H1 (cell line): Measurements from ENCODE around the gene RXRA. TPM values are rescaled to one million over a fixed set of nuclear protein-coding genes. Genes with fewer than 3 reads are reported as not detected.

ENCODE experiments used
- CTCF ChIA-PET: fragments of 300-600 bp; sonication (Branson Sonifier 250); formaldehyde crosslinking; loops from one replicate; lab custom pipeline; 2021; ENCODE audit not compliant: partially characterized antibody; lab: Charles Lee
- POLR2A ChIA-PET: fragments of 300-600 bp; sonication (Branson Sonifier 250); formaldehyde crosslinking; loops from one replicate; lab custom pipeline; 2021; ENCODE audit warnings: inconsistent platforms; ENCODE audit not compliant: partially characterized antibody; lab: Charles Lee
- DNase-seq, 2 experiments: peaks; one replicate each; pipeline versions ENCODE4 v3.0.0 to v3.0.0-alpha.2; 2010 to 2022; ENCODE audit warnings: low spot score in 2 of 2, low read depth in 1 of 2, mixed read lengths in 1 of 2
- FAIRE-seq: peaks from 2 replicates; lab custom pipeline; 2011; peaks lifted over from hg19 to GRCh38; lab: Jason Lieb, UNC
- H2AFZ ChIP-seq: 2 replicates; pipeline ENCODE4 v1.8.1; 2012; ENCODE audit warnings: low read length, inconsistent platforms
- H2AK5ac ChIP-seq: 2 replicates; pipeline ENCODE4 v1.6.1; 2013; ENCODE audit warnings: low read depth, low read length
- H2BK120ac ChIP-seq: replicated peaks from 2 replicates; pipeline ENCODE3; 2013; ENCODE audit warnings: low read depth, low read length, inconsistent platforms
- H2BK12ac ChIP-seq: 2 replicates; pipeline ENCODE4 v1.6.1; 2013; ENCODE audit warnings: low read depth, low read length
- H2BK15ac ChIP-seq: 2 replicates; pipeline ENCODE4 v1.6.1; 2013; ENCODE audit warnings: low read length
- H2BK20ac ChIP-seq: 2 replicates; pipeline ENCODE4 v1.6.1; 2013; ENCODE audit warnings: low read length
- H2BK5ac ChIP-seq: 2 replicates; pipeline ENCODE4 v1.6.1; 2013; ENCODE audit warnings: low read depth, low read length
- H3K14ac ChIP-seq: 2 replicates; pipeline ENCODE4 v1.6.1; 2013; ENCODE audit warnings: inconsistent platforms; ENCODE audit not compliant: insufficient read length
- H3K18ac ChIP-seq: 2 replicates; pipeline ENCODE4 v1.6.1; 2013; ENCODE audit warnings: low read length; ENCODE audit errors: extremely low read depth
- H3K23ac ChIP-seq: 2 replicates; pipeline ENCODE4 v1.6.1; 2013; ENCODE audit warnings: inconsistent platforms; ENCODE audit not compliant: insufficient read length
- H3K23me2 ChIP-seq: 2 replicates; pipeline ENCODE4 v1.6.1; 2013; ENCODE audit warnings: low read depth, low read length
- H3K27ac ChIP-seq: 2 replicates; pipeline ENCODE4 v1.6.1; 2011; ENCODE audit warnings: low read depth, low read length, inconsistent platforms
- H3K27me3 ChIP-seq, 4 experiments: replicated peaks in 1 of 4; 1 replicate in 1 of 4; 2 replicates in 3 of 4; pipeline versions ENCODE4 v1.6.1 to v1.8.1; 2011 to 2013; ENCODE audit warnings: low read length in 3 of 4, mild to moderate bottlenecking in 3 of 4, inconsistent platforms in 2 of 4, mixed read lengths in 2 of 4, moderate library complexity in 1 of 4; ENCODE audit not compliant: control insufficient read depth in 3 of 4, insufficient read depth in 3 of 4; ENCODE audit errors: extremely low read depth in 1 of 4
- H3K36me3 ChIP-seq, 4 experiments: 2 replicates each; pipeline versions ENCODE4 v1.6.1 to v1.8.1; 2011 to 2013; ENCODE audit warnings: mild to moderate bottlenecking in 4 of 4, low read length in 3 of 4, moderate library complexity in 2 of 4, control low read depth in 1 of 4, inconsistent platforms in 1 of 4; ENCODE audit not compliant: insufficient read depth in 4 of 4, control insufficient read depth in 2 of 4
- H3K4ac ChIP-seq: replicated peaks from 2 replicates; pipeline ENCODE3; 2013; ENCODE audit warnings: low read length, low read depth, mixed read lengths, inconsistent platforms; ENCODE audit not compliant: insufficient read length
- H3K4me1 ChIP-seq, 4 experiments: replicated peaks in 1 of 4; 1 replicate in 1 of 4; 2 replicates in 3 of 4; pipeline versions ENCODE4 v1.6.1 to v1.8.1; 2011 to 2013; ENCODE audit warnings: low read length in 3 of 4, inconsistent platforms in 2 of 4, mixed read lengths in 1 of 4; ENCODE audit not compliant: insufficient read depth in 4 of 4, control insufficient read depth in 3 of 4
- H3K4me2 ChIP-seq, 2 experiments: 2 replicates each; pipeline versions ENCODE4 v1.6.1 to v1.8.1; 2011 to 2013; ENCODE audit warnings: low read depth in 2 of 2, low read length in 2 of 2, control low read depth in 1 of 2, inconsistent platforms in 1 of 2, mild to moderate bottlenecking in 1 of 2; ENCODE audit not compliant: insufficient read depth in 1 of 2
- H3K4me3 ChIP-seq, 4 experiments: fragments of 200-600, 300-600 bp in 1 of 4; sonication (generic), shearing (Covaris generic), sonication (Bioruptor Twin) in 1 of 4; 2 replicates each; pipeline versions ENCODE4 v1.5.1 to v1.8.1; 2011 to 2016; ENCODE audit warnings: low read length in 4 of 4, low read depth in 3 of 4, control low read depth in 2 of 4, inconsistent platforms in 2 of 4, mild to moderate bottlenecking in 2 of 4, mixed read lengths in 1 of 4, moderate library complexity in 1 of 4; ENCODE audit not compliant: insufficient read depth in 2 of 4; ENCODE audit errors: extremely low read depth in 1 of 4
- H3K56ac ChIP-seq: replicated peaks from 2 replicates; pipeline ENCODE3; 2013; ENCODE audit warnings: low read depth, mild to moderate bottlenecking, mixed read lengths, low read length, inconsistent platforms; ENCODE audit not compliant: insufficient read length
- H3K79me1 ChIP-seq: 2 replicates; pipeline ENCODE4 v1.6.1; 2013; ENCODE audit warnings: low read depth, low read length, control low read depth
- H3K79me2 ChIP-seq, 2 experiments: 2 replicates each; pipeline versions ENCODE4 v1.6.1 to v1.8.1; 2012 to 2013; ENCODE audit warnings: low read length in 2 of 2, mild to moderate bottlenecking in 2 of 2, inconsistent platforms in 1 of 2; ENCODE audit not compliant: insufficient read depth in 2 of 2, control insufficient read depth in 1 of 2
- H3K9ac ChIP-seq, 4 experiments: replicated peaks in 1 of 4; 1 replicate in 1 of 4; 2 replicates in 3 of 4; pipeline versions ENCODE4 v1.6.1 to v1.8.1; 2011 to 2013; ENCODE audit warnings: low read depth in 3 of 4, low read length in 3 of 4, control low read depth in 2 of 4, mild to moderate bottlenecking in 2 of 4, moderate library complexity in 2 of 4, inconsistent platforms in 1 of 4; ENCODE audit errors: extremely low read depth in 1 of 4
- H3K9me3 ChIP-seq, 2 experiments: 2 replicates each; pipeline versions ENCODE4 v1.6.1 to v1.8.1; 2012 to 2013; ENCODE audit warnings: mild to moderate bottlenecking in 2 of 2, moderate library complexity in 2 of 2, control low read depth in 1 of 2, inconsistent platforms in 1 of 2, low read depth in 1 of 2, low read length in 1 of 2, mixed read lengths in 1 of 2; ENCODE audit not compliant: insufficient read depth in 2 of 2
- H4K20me1 ChIP-seq, 2 experiments: replicated peaks in 1 of 2; 2 replicates each; pipeline versions ENCODE3 to v1.8.1; 2011 to 2013; ENCODE audit warnings: inconsistent platforms in 2 of 2, low read length in 2 of 2, mild to moderate bottlenecking in 1 of 2; ENCODE audit not compliant: insufficient read depth in 2 of 2, control insufficient read depth in 1 of 2
- H4K5ac ChIP-seq: 2 replicates; pipeline ENCODE4 v1.6.1; 2013; ENCODE audit warnings: low read length, low read depth, mixed read lengths, inconsistent platforms; ENCODE audit not compliant: insufficient read length
- H4K8ac ChIP-seq: 2 replicates; pipeline ENCODE4 v1.8.0; 2013; ENCODE audit warnings: mild to moderate bottlenecking, moderate library complexity, low read length, inconsistent platforms; ENCODE audit not compliant: insufficient read depth; ENCODE audit errors: extremely low read depth
- H4K91ac ChIP-seq: replicated peaks from 2 replicates; pipeline ENCODE3; 2013; ENCODE audit warnings: low read length, mixed read lengths, inconsistent platforms; ENCODE audit not compliant: insufficient read length
- BACH1 ChIP-seq: IDR thresholded peaks from 2 replicates; pipeline ENCODE4 v1.6.1; 2012; ENCODE audit warnings: low read length, improper control_type of control experiment
- CHD1 ChIP-seq: IDR thresholded peaks from 2 replicates; pipeline ENCODE4 v1.6.1; 2012; ENCODE audit warnings: low read depth, low read length, improper control_type of control experiment
- EZH2 ChIP-seq: fragments of 200-600 bp; sonication (generic); IDR thresholded peaks from 2 replicates; pipeline ENCODE4 v1.7.1; 2012; ENCODE audit warnings: low read depth, mild to moderate bottlenecking, moderate library complexity, low read length, inconsistent platforms; ENCODE audit not compliant: severe bottlenecking
- GTF2F1 ChIP-seq: IDR thresholded peaks from 2 replicates; pipeline ENCODE4 v1.6.1; 2012; ENCODE audit warnings: low read depth, low read length, improper control_type of control experiment, borderline replicate concordance
- KDM5A ChIP-seq: fragments of 200-600 bp; IDR thresholded peaks from 2 replicates; pipeline ENCODE4 v1.7.1; 2012; ENCODE audit warnings: mild to moderate bottlenecking, low read length, inconsistent platforms, mixed read lengths
- SP4 ChIP-seq: IDR thresholded peaks from 2 replicates; pipeline ENCODE4 v1.6.1; 2012; ENCODE audit warnings: low read length, inconsistent platforms
- TBP ChIP-seq: IDR thresholded peaks from 2 replicates; pipeline ENCODE4 v1.6.1; 2011; ENCODE audit warnings: low read depth, low read length, improper control_type of control experiment
- TCF12 ChIP-seq: IDR thresholded peaks from 2 replicates; pipeline ENCODE4 v1.6.1; 2011; ENCODE audit warnings: low read depth, mild to moderate bottlenecking, low read length
- TEAD4 ChIP-seq: IDR thresholded peaks from 2 replicates; pipeline ENCODE4 v1.6.1; 2012; ENCODE audit warnings: low read depth, low read length, inconsistent platforms, mixed read lengths
- WGBS, 2 experiments: shearing (Covaris generic) in 1 of 2; methylation state at CpG; one replicate each; pipeline versions ENCODE4 v1.1.6 to v1.1.7; 2013 to 2015; ENCODE audit warnings: low lambda C conversion rate in 2 of 2, mixed read lengths in 2 of 2, inconsistent platforms in 1 of 2, low coverage in 1 of 2, missing lambda C conversion rate in 1 of 2; ENCODE audit not compliant: insufficient replicate concordance in 2 of 2, insufficient coverage in 1 of 2, insufficient read length in 1 of 2; ENCODE audit errors: extremely low coverage in 1 of 2, missing lambda C conversion rate in 1 of 2; 5-methylcytosine and 5-hydroxymethylcytosine counted together
- polyA plus RNA-seq, 7 experiments: library from polyadenylated mRNA; depleted of rRNA in 3 of 7; stranded (reverse) in 5 of 7; unstranded in 2 of 7; fragments of >200 nt in 5 of 7; fragments of 200-250 nt in 2 of 7; gene quantifications; 1 replicate in 5 of 7; 2 replicates in 1 of 7; 4 replicates in 1 of 7; pipeline versions ENCODE4 v1.2.1 to v1.2.3, GENCODE V29; 2011 to 2013; ENCODE audit warnings: missing spikeins in 2 of 7, mixed read lengths in 2 of 7
- total RNA-seq: library from RNA; stranded (reverse); fragmentation: NEBNext Ultra II Directional; extraction: Animal tissue kit (Norgen Biotek cat#: 25700); gene quantifications from 2 replicates; pipeline ENCODE4 v1.2.1, GENCODE V29; 2021

The RXRA gene
- total and polyA plus RNA-seq, 2 of the 8 experiments (the other 6 are each of a cell fraction or from before 2014, with no cell fraction given), result 9.8 to 29.4 TPM

GRCh38 chr9:134428559-134428958 is 102.3 kb downstream of the RXRA start:
- H3K27me3 ChIP-seq, result no peaks in the 10 kb centered on the region
- H3K23me2 ChIP-seq, result no peaks in the 10 kb centered on the region
- POLR2A ChIA-PET, result no interaction called here
- H3K23ac ChIP-seq, result no peak overlapping the region
- WGBS, 2 experiments, result 94% methylated on average over 12 of the region's 14 CpGs; no CpG with 5 or more reads in 1 of the 2 experiments
- H3K56ac ChIP-seq, result no peak overlapping the region
- H2BK12ac ChIP-seq, result no peak overlapping the region
- H3K27ac ChIP-seq, result no peak overlapping the region
- no peak overlapping the region for H3K4ac ChIP-seq
- H3K36me3 ChIP-seq, result peaks cover 0 to 2% (median 0%) of the 10 kb centered on the region in 4 experiments; a peak in 2 of 8 replicates
- H3K4me1 ChIP-seq, result no peaks in the 10 kb centered on the region; a peak in 1 of 7 replicates
- no peak overlapping the region for H4K91ac ChIP-seq
- no peak overlapping the region for H3K18ac ChIP-seq
- no peak overlapping the region for H2BK20ac ChIP-seq
- no peaks in the 10 kb centered on the region for H3K79me1 ChIP-seq
- no peaks in the 10 kb centered on the region for H4K20me1 ChIP-seq
- CTCF ChIA-PET, result interaction anchor here (0.9 to 1.2 kb wide), 4 partner anchors 10 to 64 kb away, joined by 3 to 5 read pairs (median 3); no protein-coding TSS in a partner anchor
- FAIRE-seq (no peak), DNase-seq (no peak)
- H3K9me3 ChIP-seq, result no peaks in the 10 kb centered on the region
- no peak overlapping the region for H2AFZ ChIP-seq
- no peak overlapping the region for H2BK15ac ChIP-seq
- no peak overlapping the region for H2AK5ac ChIP-seq
- no peak overlapping the region for H2BK5ac ChIP-seq
- H3K4me3 ChIP-seq, result no peak overlapping the region
- no peaks in the 10 kb centered on the region for H3K79me2 ChIP-seq
- H4K8ac ChIP-seq, result no peak overlapping the region
- no peak overlapping the region for H3K4me2 ChIP-seq
- H4K5ac ChIP-seq, result no peak overlapping the region
- H3K9ac ChIP-seq, result no peak overlapping the region
- H2BK120ac ChIP-seq, result no peak overlapping the region
- no peak overlapping the region for H3K14ac ChIP-seq
- TF ChIP-seq CHD1 (no peak), TCF12 (no peak), BACH1 (no peak), TBP (no peak), GTF2F1 (no peak), EZH2 (no peak), KDM5A (no peak), TEAD4 (no peak), SP4 (no peak)
